HG02852 (cell line): ENCODE data around the gene LARP6.
"Not testable (repeated sequence)": the region's sequence is repeated elsewhere in the genome, so short reads cannot be mapped to it uniquely, and the experiment has no call there.

ENCODE experiments used
- ATAC-seq: cut with Tn5 transposase; IDR thresholded peaks from one replicate; pipeline ENCODE4 v1.9.1; 2021; ENCODE audit warnings: mild to moderate bottlenecking, moderate library complexity; ENCODE audit not compliant: unreplicated experiment

The LARP6 gene

GRCh38 chr15:70831094-70831911 is 22.7 kb downstream of the LARP6 start:
- no peak for ATAC-seq

DNA sequence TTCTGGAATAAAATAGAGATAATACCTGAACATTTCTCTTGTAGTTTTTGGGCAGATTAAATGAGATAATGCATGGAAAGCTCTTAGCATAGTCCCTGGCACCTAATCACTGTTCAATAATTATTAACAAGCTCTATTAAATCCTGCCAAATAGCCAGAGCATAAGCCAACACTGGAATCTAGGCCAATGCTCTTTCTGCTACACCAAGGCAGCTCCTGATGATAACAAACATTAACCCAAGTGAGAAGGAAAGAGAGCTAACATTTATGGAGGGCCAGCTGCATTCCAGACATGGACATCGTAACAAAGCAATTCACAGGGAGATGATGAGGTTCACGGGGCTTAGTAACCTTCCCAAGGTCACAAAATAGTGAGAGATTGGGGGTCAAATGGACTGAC is 23.3 kb downstream of the LARP6 start:
- no peak for ATAC-seq

DNA sequence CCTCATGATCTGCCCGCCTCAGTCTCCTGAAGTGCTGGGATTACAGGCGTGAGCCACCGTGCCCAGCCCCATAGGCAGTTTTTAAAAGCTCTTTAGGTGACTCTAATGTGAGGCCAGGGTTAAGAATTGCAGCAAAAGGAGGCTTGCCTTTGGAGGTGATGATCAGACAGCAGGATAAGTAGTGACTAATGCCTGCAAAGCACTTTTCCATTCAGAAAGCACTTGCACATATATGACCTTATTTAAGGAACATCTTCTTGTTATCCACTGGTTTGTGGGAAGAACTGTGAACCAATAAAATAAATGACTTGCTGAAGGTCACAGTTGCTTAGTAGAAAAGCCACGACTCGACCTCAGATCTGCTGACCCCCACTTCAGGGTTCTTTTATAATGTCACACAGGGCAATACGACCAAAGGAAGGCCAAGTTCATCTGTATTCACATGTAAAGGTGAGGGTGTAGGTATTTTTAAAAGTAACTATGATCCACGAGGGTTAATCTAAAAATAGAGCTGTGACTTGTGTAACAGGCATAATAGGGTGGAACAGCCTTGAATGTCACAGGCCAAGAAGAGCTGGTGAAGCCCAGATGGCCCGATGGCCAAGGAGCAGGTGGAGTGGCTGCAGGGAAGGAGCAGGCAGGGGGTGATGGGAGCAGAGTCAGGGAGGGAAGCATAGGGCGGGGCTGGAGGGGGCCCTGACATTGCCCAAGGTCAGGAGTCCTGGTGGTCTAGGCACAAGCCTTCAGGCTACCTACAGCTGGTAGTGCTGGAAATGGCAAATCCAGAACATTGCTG is 24.4 kb downstream of the LARP6 start:
- no peak for ATAC-seq

GRCh38 chr15:70827721-70828120 is 26.2 kb downstream of the LARP6 start:
- ATAC-seq = no peak

GRCh38 chr15:70826634-70827033 is 27.3 kb downstream of the LARP6 start:
- no peak for ATAC-seq

GRCh38 chr15:70825841-70826240 is 28.1 kb downstream of the LARP6 start:
- no peak for ATAC-seq

DNA sequence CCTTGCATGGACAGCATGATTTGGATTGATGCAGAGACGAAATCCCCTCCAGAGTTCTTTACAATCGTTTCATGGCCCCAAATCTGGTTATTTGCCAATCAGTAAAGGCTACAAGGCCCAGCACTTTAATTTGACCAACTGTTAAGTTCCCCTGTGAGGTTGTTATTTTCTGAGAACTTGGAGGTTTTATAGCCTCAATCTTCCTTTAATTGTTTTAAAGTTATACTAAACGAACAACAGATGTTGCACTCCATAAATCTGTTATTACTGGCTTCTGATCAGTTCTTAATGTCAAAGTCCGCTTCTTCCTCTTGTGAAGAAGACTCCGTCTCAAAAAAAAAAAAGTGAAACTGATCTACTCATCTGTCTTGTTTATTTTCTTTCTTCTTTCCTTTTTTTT is 30.8 kb downstream of the LARP6 start:
- ATAC-seq = no peak

GRCh38 chr15:70820214-70820613 is 33.7 kb downstream of the LARP6 start:
- ATAC-seq = no peak

DNA sequence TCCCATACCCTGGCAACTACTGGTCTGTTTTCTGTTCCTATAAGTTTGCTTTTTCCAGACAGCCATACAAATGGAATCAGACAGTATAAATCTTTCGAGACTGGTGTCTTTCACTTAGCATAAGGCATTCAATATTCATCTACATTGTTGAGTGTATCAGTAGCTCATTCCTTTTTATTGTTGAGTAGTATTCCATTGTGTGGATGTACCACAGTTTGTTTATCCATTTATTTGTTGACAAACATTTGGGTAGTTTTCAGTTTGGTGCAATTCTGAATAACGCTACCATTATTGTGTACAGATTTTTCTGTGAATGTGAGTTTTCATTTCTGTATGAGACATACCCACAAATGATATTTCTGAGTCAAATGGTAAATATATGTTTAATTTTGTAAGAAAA is 35.4 kb downstream of the LARP6 start:
- no peak for ATAC-seq

GRCh38 chr15:70817266-70817665 is 36.7 kb downstream of the LARP6 start:
- ATAC-seq = no peak

GRCh38 chr15:70815604-70816003 is 38.4 kb downstream of the LARP6 start:
- ATAC-seq = no peak

GRCh38 chr15:70815011-70815410 is 38.9 kb downstream of the LARP6 start:
- ATAC-seq = not testable (repeated sequence)

DNA sequence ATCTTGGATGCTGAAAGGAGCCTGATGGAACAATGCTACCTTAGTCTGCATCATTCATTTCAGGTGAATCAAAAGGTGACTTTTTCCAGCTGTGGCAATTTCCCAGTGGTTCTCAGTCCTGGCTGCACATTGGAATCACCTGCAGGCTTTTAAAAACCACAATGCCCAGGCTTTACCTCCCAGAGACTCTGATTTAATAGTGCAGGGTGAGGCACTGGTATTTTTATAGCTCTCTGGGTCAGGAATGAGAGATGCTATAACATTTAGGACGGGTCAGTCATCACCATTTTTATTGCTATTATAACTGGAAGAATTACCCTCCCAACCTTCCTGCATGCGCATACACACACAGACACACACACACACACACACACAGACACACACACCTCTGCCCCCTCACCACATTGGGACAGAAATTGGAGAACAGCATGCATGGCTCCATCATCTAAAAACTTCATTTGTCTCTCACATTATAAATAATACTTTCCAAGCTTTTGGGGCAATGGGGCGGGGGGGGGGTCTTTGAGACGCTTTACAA is 41.1 kb downstream of the LARP6 start:
- no peak for ATAC-seq

DNA sequence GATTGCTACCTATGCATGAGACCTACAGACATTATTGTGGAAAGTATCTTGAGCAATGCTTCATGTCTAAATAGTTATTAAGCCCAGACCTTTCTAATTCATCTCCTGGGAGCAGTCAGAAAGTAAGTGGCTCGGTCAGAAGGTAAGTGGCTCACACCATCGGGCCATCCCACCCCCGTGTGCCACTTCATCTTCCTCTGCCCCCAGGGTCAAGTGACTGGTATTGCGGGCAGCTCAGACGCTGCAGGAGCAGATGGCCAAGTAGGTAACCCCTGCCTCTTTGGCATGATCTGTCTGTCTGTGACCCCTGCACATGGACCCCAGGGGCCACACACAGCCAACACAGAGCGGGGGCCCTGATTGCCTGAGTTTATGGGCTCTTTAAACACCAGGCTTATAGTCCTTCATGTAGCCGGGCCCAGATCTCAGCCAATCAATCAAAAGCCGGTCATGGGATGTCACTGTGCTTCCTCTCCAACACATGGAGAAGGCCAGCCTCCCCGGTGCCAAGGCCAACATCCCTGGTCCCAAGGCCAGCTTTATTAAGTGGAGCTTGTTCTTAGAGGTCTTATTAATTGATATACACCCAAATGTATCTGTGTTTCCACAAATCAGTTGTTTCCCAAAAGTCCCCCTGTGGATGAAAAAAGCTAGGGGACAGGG is 42.9 kb downstream of the LARP6 start:
- no peak for ATAC-seq

GRCh38 chr15:70806992-70807712 is 46.8 kb downstream of the LARP6 start:
- no peak for ATAC-seq

GRCh38 chr15:70804388-70804787 is 49.6 kb downstream of the LARP6 start:
- ATAC-seq = not testable (repeated sequence)

GRCh38 chr15:70802629-70803028 is 51.3 kb downstream of the LARP6 start:
- ATAC-seq = no peak

DNA sequence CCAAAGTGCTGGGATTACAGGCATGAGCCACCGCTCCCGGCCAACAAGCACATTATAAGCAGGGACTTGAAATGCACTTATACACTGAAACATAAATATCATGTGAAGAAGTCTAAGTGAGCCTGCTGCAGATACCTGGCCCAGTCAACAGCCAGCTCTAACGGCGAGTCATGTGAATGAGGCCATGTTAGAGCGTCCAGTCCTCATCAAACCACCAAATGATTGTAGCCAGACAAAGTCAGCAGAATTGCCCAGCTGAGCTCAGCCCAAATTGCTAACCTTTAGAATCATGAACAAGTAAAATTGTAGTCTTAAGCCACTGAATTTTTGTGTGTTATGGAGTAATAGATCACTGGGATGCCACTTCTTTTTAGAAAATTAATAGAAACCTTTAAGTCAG is 52.8 kb downstream of the LARP6 start:
- ATAC-seq = no peak

- ATAC-seq = no peak
These were observed 54.1 kb downstream of the LARP6 start for GRCh38 chr15:70799667-70800450.

- no peak for ATAC-seq
These were observed 56.5 kb downstream of the LARP6 start for GRCh38 chr15:70797464-70797863.
